C4-2B (cell line): Measurements from ENCODE around the gene SEBOX.

Experiments
- H3K27ac ChIP-seq: fragments of 450-650 bp; 2 replicates; pipeline ENCODE4 v1.5.1; 2017
- ZFX ChIP-seq: fragments of 450-650 bp; IDR thresholded peaks from 2 replicates; pipeline ENCODE4 v1.6.1; 2017
- TF ChIP-seq, protein P1 (sequence below): fragments of 450-650 bp; conservative IDR thresholded peaks from 2 replicates; pipeline ENCODE4 v1.5.1; 2017; ENCODE audit warnings: mild to moderate bottlenecking

Gene SEBOX

DNA sequence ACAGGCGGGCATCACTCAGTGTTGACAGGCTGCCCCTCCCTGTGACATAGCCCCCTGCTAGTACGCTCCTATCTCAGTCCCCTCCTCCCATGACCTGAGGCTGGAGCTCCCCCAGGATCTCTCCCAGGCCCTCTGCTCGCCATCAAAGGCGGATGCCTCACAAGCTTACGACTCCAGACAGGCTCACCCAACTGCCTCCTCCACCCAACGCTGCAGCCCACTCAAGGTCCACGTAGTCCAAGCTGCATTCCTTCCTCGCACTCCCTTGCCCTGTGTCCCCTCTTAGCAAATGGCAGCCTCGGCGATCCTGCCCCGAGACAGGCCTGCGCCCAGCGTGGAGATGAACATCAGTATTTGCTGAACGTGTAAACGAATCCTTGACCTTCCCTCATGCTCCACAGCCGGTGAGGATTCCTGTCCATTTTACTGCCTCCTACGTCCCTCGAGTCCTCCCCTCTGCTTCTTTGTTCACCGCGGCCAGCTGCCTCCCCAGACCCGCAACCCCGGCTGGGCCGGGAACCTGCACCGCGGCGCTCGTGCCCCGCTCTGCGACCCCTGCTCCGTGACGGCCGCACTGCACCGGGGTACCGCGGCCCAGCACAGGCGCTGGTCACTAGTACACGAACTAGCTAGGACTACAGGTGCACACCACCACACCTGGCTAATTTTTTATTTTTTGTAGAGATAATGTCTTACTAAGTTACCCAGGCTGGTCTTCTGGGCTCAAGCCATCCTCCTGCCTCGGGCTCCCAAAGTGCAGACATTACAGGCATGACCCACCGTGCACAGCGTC, 46.8 kb downstream of the SEBOX start:
- peak; percentile 72 for TF ChIP-seq ZFX
- TF ChIP-seq, protein P1, sequence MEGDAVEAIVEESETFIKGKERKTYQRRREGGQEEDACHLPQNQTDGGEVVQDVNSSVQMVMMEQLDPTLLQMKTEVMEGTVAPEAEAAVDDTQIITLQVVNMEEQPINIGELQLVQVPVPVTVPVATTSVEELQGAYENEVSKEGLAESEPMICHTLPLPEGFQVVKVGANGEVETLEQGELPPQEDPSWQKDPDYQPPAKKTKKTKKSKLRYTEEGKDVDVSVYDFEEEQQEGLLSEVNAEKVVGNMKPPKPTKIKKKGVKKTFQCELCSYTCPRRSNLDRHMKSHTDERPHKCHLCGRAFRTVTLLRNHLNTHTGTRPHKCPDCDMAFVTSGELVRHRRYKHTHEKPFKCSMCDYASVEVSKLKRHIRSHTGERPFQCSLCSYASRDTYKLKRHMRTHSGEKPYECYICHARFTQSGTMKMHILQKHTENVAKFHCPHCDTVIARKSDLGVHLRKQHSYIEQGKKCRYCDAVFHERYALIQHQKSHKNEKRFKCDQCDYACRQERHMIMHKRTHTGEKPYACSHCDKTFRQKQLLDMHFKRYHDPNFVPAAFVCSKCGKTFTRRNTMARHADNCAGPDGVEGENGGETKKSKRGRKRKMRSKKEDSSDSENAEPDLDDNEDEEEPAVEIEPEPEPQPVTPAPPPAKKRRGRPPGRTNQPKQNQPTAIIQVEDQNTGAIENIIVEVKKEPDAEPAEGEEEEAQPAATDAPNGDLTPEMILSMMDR: no peak
- peak overlapping the region; percentile 91 for H3K27ac ChIP-seq

DNA sequence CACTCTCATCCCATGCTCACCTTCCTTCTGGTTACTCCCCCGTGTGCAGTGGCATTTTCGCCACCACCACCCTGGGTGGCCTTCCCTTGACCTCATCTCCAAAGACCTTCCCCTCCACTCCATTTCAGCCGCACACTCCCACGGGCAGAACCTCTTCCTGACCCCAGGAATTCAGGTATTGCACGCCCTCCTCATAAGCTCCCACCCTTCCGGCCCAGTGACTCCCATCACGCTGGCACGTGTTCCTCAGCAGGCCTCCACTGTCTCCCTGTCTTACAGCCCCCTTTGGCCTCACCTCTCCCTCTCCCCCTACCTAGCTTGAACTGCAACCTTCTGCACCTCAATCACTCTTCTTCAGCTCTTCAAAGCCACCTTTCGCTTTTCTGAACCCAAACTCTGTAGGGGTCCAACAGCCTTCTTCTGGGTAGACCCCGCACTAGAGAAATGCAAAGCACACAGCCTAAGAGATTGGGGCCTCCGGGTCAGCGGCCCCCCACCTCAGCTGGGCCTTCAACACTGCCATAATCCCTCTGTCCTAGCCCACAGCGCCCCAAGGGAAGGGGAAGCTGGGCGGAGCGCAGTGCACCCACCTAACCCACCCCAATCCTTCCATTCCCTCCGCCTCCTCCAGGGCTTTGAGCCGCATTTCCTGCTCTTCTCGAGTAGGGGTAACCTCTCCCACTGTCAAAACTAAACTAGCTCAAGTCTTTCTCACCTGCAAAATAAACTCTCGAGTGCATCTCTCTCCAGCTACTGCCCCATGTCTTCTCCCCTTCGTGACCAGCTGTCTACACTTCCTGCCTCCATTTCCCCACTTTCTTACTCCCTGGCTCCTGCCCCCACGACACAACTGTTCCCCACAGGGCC, 47.7 kb downstream of the SEBOX start:
- peak overlapping the region; percentile 91 for H3K27ac ChIP-seq
- no peak for TF ChIP-seq ZFX
- TF ChIP-seq, protein P1: no peak

GRCh38 chr17:28315846-28316705, 48.9 kb downstream of the SEBOX start:
- no peak overlapping the region for H3K27ac ChIP-seq
- TF ChIP-seq, protein P1: no peak
- TF ChIP-seq ZFX: no peak

GRCh38 chr17:28313841-28314240, 51.2 kb downstream of the SEBOX start:
- no peak overlapping the region for H3K27ac ChIP-seq
- TF ChIP-seq ZFX: no peak
- TF ChIP-seq, protein P1: no peak
